Endothelial cell of umbilical vein (primary cell): ENCODE measurements around the gene AKAP8. TPM values are rescaled to one million over a fixed set of nuclear protein-coding genes. Genes with fewer than 3 reads are reported as not detected.

Experiments used
- BruUV-seq: library from RNA; stranded (reverse); fragments of 400-500 nt; replicated peaks from 2 replicates; lab custom pipeline; 2021; lab: Mats Ljungman, UMichigan
- CTCF ChIA-PET: fragments of 300-600, 350-600 bp; sonication (Branson Sonifier 250); formaldehyde crosslinking; loops from one replicate; lab custom pipeline; 2021; ENCODE audit warnings: antibody characterized with exemption, inconsistent platforms; lab: Charles Lee
- POLR2A ChIA-PET: fragments of 300-600, 350-600 bp; sonication (Branson Sonifier 250); formaldehyde crosslinking; loops from one replicate; lab custom pipeline; 2021; ENCODE audit warnings: antibody characterized with exemption, inconsistent platforms; lab: Charles Lee
- DNase-seq: peaks from one replicate; pipeline ENCODE4 v3.0.0-alpha.2; 2011; ENCODE audit warnings: low read depth, low spot score
- FAIRE-seq: peaks from 2 replicates; lab custom pipeline; 2011; peaks lifted over from hg19 to GRCh38; lab: Jason Lieb, UNC
- H2AFZ ChIP-seq: 2 replicates; pipeline ENCODE4 v1.6.0; 2012; ENCODE audit warnings: low read depth, low read length, control low read depth, inconsistent platforms
- H3K27ac ChIP-seq: 2 replicates; pipeline ENCODE4 v1.5.1; 2011; ENCODE audit warnings: low read depth, mild to moderate bottlenecking, control low read depth, low read length, moderate library complexity; ENCODE audit not compliant: insufficient read depth
- H3K27me3 ChIP-seq, 2 experiments: 2 replicates each; pipeline versions ENCODE4 v1.6.0 to v1.6.1; 2011; ENCODE audit warnings: low read length in 2 of 2, mixed read lengths in 1 of 2; ENCODE audit not compliant: control insufficient read depth in 2 of 2, insufficient read depth in 2 of 2
- H3K36me3 ChIP-seq, 2 experiments: 2 replicates in 1 of 2; 3 replicates in 1 of 2; pipeline ENCODE4 v1.5.1; 2011; ENCODE audit warnings: low read length in 2 of 2, mild to moderate bottlenecking in 1 of 2, moderate library complexity in 1 of 2; ENCODE audit not compliant: control insufficient read depth in 2 of 2, insufficient read depth in 2 of 2; ENCODE audit errors: extremely low read depth in 1 of 2
- H3K4me1 ChIP-seq: 3 replicates; pipeline ENCODE4 v1.5.1; 2011; ENCODE audit warnings: mild to moderate bottlenecking, low read length; ENCODE audit not compliant: control insufficient read depth, insufficient read depth; ENCODE audit errors: extremely low read depth
- H3K4me2 ChIP-seq: 2 replicates; pipeline ENCODE4 v1.6.1; 2011; ENCODE audit warnings: low read length, control low read depth, mixed read lengths; ENCODE audit not compliant: insufficient read depth
- H3K4me3 ChIP-seq, 3 experiments: fragments of 200-600 bp in 1 of 3; sonication (generic), shearing (Covaris generic) in 1 of 3; replicated peaks in 1 of 3; 2 replicates each; pipeline ENCODE4 v1.5.1; 2011 to 2016; ENCODE audit warnings: control low read depth in 3 of 3, low read length in 3 of 3, mild to moderate bottlenecking in 2 of 3, inconsistent platforms in 1 of 3, low read depth in 1 of 3, moderate library complexity in 1 of 3; ENCODE audit not compliant: insufficient read depth in 1 of 3
- H3K79me2 ChIP-seq: 2 replicates; pipeline ENCODE4 v1.6.0; 2012; ENCODE audit warnings: low read length, inconsistent platforms; ENCODE audit not compliant: control insufficient read depth, insufficient read depth
- H3K9ac ChIP-seq: replicated peaks from 2 replicates; pipeline ENCODE3; 2011; ENCODE audit warnings: low read length, control low read depth; ENCODE audit not compliant: insufficient read depth; ENCODE audit errors: extremely low read depth
- H3K9me1 ChIP-seq: replicated peaks from 3 replicates; pipeline ENCODE4 v1.6.0; 2011; ENCODE audit warnings: mild to moderate bottlenecking, low read length; ENCODE audit not compliant: control insufficient read depth, insufficient read depth; ENCODE audit errors: extremely low read depth
- H3K9me3 ChIP-seq: replicated peaks from 2 replicates; pipeline ENCODE4 v1.5.1; 2012; ENCODE audit warnings: low read length, inconsistent platforms; ENCODE audit not compliant: control insufficient read depth, insufficient read depth
- H4K20me1 ChIP-seq: replicated peaks from 2 replicates; pipeline ENCODE3; 2011; ENCODE audit warnings: mild to moderate bottlenecking, low read length; ENCODE audit not compliant: control insufficient read depth, insufficient read depth; ENCODE audit errors: extremely low read depth
- EZH2 ChIP-seq: IDR thresholded peaks from 2 replicates; pipeline ENCODE4 v1.6.1; 2012; ENCODE audit warnings: borderline replicate concordance, low read depth, mild to moderate bottlenecking, moderate library complexity, low read length, inconsistent platforms; ENCODE audit not compliant: severe bottlenecking
- FOS ChIP-seq: IDR thresholded peaks from 2 replicates; pipeline ENCODE4 v1.6.1; 2011; ENCODE audit warnings: mild to moderate bottlenecking, low read length, moderate library complexity, borderline replicate concordance; ENCODE audit not compliant: insufficient read depth
- GATA2 ChIP-seq: IDR thresholded peaks from 2 replicates; pipeline ENCODE4 v1.7.0; 2011; ENCODE audit warnings: low read depth, mild to moderate bottlenecking, moderate library complexity, mixed read lengths, low read length; ENCODE audit not compliant: insufficient read length, insufficient read depth
- MYC ChIP-seq: IDR thresholded peaks from one replicate; pipeline ENCODE4 v1.6.1; 2011; ENCODE audit warnings: mild to moderate bottlenecking, low read depth, low read length
- POLR2A ChIP-seq: IDR thresholded peaks from 2 replicates; pipeline ENCODE4 v1.6.1; 2012; ENCODE audit warnings: low read depth, mild to moderate bottlenecking, control low read depth, low read length
- POLR2AphosphoS5 ChIP-seq: IDR thresholded peaks from 2 replicates; pipeline ENCODE4 v1.6.1; 2012; ENCODE audit warnings: low read depth, mild to moderate bottlenecking, control low read depth, low read length, moderate library complexity; ENCODE audit not compliant: insufficient read depth
- dilution Hi-C: fragments of 300-500 bp; cut with MboI; formaldehyde crosslinking; loops from one replicate; pipeline ENCODE4 v1.15.0; 2019; ENCODE audit warnings: low sequenced_read_pairs; ENCODE audit not compliant: extremely low pct_ligation_motif_present
- intact Hi-C: fragments of 100-400 bp; cut with micrococcal nuclease; formaldehyde crosslinking; loops from one replicate; pipeline ENCODE4 v1.10.0; 2022
- polyA plus RNA-seq, 4 experiments: library from polyadenylated mRNA; depleted of rRNA in 3 of 4; stranded (reverse) in 3 of 4; unstranded in 1 of 4; fragments of >200 nt; gene quantifications; 2 replicates each; pipeline versions ENCODE4 v1.2.1 to v1.2.3, GENCODE V29; 2011 to 2012; ENCODE audit warnings: missing spikeins in 1 of 4
- total RNA-seq: library from RNA; stranded (reverse); gene quantifications from 2 replicates; pipeline ENCODE4 v1.2.3, GENCODE V29; 2021
- TF ChIP-seq, protein P1 (sequence below): IDR thresholded peaks from 2 replicates; pipeline ENCODE4 v1.6.1; 2011; ENCODE audit not compliant: insufficient read depth, insufficient read length
- TF ChIP-seq, protein P2 (sequence below), 2 donors: IDR thresholded peaks; 1 replicate in 1 of 2; 2 replicates in 1 of 2; pipeline ENCODE4 v1.5.1; 2011; ENCODE audit warnings: low read length in 2 of 2, mild to moderate bottlenecking in 2 of 2, moderate library complexity in 2 of 2, control low read depth in 1 of 2, inconsistent platforms in 1 of 2, low read depth in 1 of 2; ENCODE audit not compliant: insufficient read depth in 1 of 2; ENCODE audit errors: extremely low read depth in 1 of 2

Gene AKAP8
- total and polyA plus RNA-seq, 2 donors (not counting 3 experiments of a cell fraction or from before 2014, with no cell fraction given), result 16.4 to 44.1 TPM

DNA sequence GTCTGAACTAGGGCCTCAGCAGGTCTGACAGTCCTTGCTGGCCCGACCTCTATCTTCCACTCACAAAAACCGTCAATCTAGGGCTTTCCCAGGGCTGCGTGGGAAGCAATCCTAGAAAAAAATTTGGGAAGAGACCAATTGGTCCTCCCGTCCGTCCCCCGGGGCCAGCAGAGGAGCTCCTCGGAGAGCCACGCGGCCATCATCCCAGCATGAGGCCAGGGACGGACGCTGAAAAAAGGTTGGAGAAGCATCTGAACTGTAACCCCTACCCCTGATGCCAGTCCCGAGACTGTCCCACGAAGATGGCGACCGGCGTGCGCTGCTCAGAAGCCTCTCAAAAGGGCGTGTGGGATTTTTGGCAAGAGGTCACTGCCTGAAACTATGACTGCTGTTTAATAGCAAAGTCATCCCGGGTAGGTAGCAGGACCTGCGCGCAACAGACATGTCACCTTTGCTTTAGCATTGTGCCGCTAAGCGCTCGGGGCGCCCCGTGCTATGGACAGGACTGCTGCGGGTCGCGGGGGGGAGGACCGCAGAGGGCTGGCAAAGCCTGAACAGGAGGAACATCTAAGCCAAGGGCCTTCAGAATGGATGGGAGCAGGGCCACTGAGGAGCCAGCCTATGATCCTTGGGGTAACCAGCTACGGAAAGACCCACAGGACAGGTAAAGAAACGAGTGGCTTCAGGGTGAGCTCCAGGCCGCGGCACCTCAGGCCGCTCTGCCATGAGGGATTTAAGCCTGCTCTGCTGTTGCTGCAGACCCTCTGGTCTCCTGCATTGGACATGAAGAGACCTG, 10.6 kb downstream of the AKAP8 start:
- Histone ChIP-seq H3K36me3 (peaks cover 35 to 52% of the 10 kb centered on the region in 2 experiments), H3K27ac (no peak overlapping the region), H3K79me2 (peaks cover 13% of the 10 kb centered on the region), H4K20me1 (no peaks in the 10 kb centered on the region), H3K4me3 (no peak overlapping the region), H3K9me3 (no peaks in the 10 kb centered on the region), H3K4me1 (no peaks in the 10 kb centered on the region), H3K4me2 (no peak overlapping the region), H2AFZ (no peak overlapping the region), H3K9me1 (no peaks in the 10 kb centered on the region), H3K27me3 (no peaks in the 10 kb centered on the region), H3K9ac (no peak overlapping the region)
- TF ChIP-seq, protein P1, sequence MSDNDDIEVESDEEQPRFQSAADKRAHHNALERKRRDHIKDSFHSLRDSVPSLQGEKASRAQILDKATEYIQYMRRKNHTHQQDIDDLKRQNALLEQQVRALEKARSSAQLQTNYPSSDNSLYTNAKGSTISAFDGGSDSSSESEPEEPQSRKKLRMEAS, result no peak
- TF ChIP-seq MYC (no peak), POLR2A (no peak), GATA2 (no peak), EZH2 (no peak), POLR2AphosphoS5 (no peak), FOS (no peak)
- TF ChIP-seq, protein P2, sequence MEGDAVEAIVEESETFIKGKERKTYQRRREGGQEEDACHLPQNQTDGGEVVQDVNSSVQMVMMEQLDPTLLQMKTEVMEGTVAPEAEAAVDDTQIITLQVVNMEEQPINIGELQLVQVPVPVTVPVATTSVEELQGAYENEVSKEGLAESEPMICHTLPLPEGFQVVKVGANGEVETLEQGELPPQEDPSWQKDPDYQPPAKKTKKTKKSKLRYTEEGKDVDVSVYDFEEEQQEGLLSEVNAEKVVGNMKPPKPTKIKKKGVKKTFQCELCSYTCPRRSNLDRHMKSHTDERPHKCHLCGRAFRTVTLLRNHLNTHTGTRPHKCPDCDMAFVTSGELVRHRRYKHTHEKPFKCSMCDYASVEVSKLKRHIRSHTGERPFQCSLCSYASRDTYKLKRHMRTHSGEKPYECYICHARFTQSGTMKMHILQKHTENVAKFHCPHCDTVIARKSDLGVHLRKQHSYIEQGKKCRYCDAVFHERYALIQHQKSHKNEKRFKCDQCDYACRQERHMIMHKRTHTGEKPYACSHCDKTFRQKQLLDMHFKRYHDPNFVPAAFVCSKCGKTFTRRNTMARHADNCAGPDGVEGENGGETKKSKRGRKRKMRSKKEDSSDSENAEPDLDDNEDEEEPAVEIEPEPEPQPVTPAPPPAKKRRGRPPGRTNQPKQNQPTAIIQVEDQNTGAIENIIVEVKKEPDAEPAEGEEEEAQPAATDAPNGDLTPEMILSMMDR (IDR thresholded peaks at IDR 0.05; ENCODE audit: extremely low read depth in 1 of 2, insufficient read depth in 1 of 2, low read depth in 1 of 2, low read length in 2 of 2), result no peak
- ChIA-PET POLR2A (no interaction called here), CTCF (interaction anchor here (1.2 kb wide), 1 partner anchor 9 kb away, joined by 3 read pairs; no protein-coding TSS in a partner anchor)
- no peak for DNase-seq
- intact Hi-C loops, result no loop called here
- dilution Hi-C loops, result no loop called here
- FAIRE-seq, result no peak
- no TSS peak for BruUV-seq
